ENCODE measurements around the gene IFT20. TPM values are rescaled to one million over a fixed set of nuclear protein-coding genes. Genes with fewer than 3 reads are reported as not detected.

Gene IFT20
- total RNA-seq, 1 donor from 2014 or later, result 23.6 TPM

- intact Hi-C loops (cut with micrococcal nuclease), result loop anchor here (5.0 to 10.0 kb wide), 3 partner anchors 111 to 1043 kb away; partner anchors contain the start of genes NUFIP2 and WSB1
These were observed 2.9 kb upstream of the IFT20 start for GRCh38 chr17:28338056-28338768.

GRCh38 chr17:28335959-28336871, 943 bp upstream of the IFT20 start:
- intact Hi-C loops (cut with micrococcal nuclease), result loop anchor here (1.0 to 10.0 kb wide), 14 partner anchors 17 to 1041 kb away; partner anchors contain the start of genes BLTP2, NUFIP2, POLDIP2 and PROCA1

- intact Hi-C loops (cut with micrococcal nuclease), result loop anchor here (1.0 to 10.0 kb wide), 14 partner anchors 15 to 1040 kb away; partner anchors contain the start of genes BLTP2, NUFIP2, POLDIP2 and PROCA1
These were observed 539 bp downstream of the IFT20 start for GRCh38 chr17:28334666-28335200.

- intact Hi-C loops (cut with micrococcal nuclease), result loop anchor here (2.0 to 10.0 kb wide), 3 partner anchors 55 to 1039 kb away; partner anchors contain the start of genes NUFIP2 and WSB1
These were observed 1.1 kb downstream of the IFT20 start for GRCh38 chr17:28334171-28334570.

- intact Hi-C loops (cut with micrococcal nuclease), result loop anchor here (10.0 kb wide), 2 partner anchors 962 to 1038 kb away; partner anchors contain the start of genes NUFIP2 and WSB1
These were observed 2.1 kb downstream of the IFT20 start for GRCh38 chr17:28333083-28333746.

GRCh38 chr17:28331891-28332420, 3.3 kb downstream of the IFT20 start:
- intact Hi-C loops (cut with micrococcal nuclease), result loop anchor here (10.0 kb wide), 2 partner anchors 963 to 1037 kb away; partner anchors contain the start of genes NUFIP2 and WSB1

GRCh38 chr17:28330671-28331070, 4.6 kb downstream of the IFT20 start:
- intact Hi-C loops (cut with micrococcal nuclease), result loop anchor here (10.0 kb wide), 2 partner anchors 964 to 1036 kb away; partner anchors contain the start of genes NUFIP2 and WSB1

GRCh38 chr17:28328325-28328724, 6.9 kb downstream of the IFT20 start:
- intact Hi-C loops (cut with micrococcal nuclease), result no loop called here

- intact Hi-C loops (cut with micrococcal nuclease), result no loop called here
These were observed 7.6 kb downstream of the IFT20 start for GRCh38 chr17:28327709-28328108.

- intact Hi-C loops (cut with micrococcal nuclease), result no loop called here
These were observed 8.2 kb downstream of the IFT20 start for GRCh38 chr17:28327031-28327607.

- intact Hi-C loops (cut with micrococcal nuclease), result no loop called here
These were observed 9.2 kb downstream of the IFT20 start for GRCh38 chr17:28326114-28326513.

GRCh38 chr17:28325211-28325610, 10.1 kb downstream of the IFT20 start:
- intact Hi-C loops (cut with micrococcal nuclease), result no loop called here

GRCh38 chr17:28324781-28325180, 10.5 kb downstream of the IFT20 start:
- intact Hi-C loops (cut with micrococcal nuclease), result no loop called here

GRCh38 chr17:28324267-28324745, 11.0 kb downstream of the IFT20 start:
- intact Hi-C loops (cut with micrococcal nuclease), result no loop called here

- intact Hi-C loops (cut with micrococcal nuclease), result no loop called here
These were observed 14.8 kb downstream of the IFT20 start for GRCh38 chr17:28320215-28321061.

- intact Hi-C loops (cut with micrococcal nuclease), result loop anchor here (1.0 to 5.0 kb wide), 8 partner anchors 16 to 511 kb away; partner anchors contain the start of genes IFT20, POLDIP2, SARM1 and SPAG5
These were observed 15.7 kb downstream of the IFT20 start for GRCh38 chr17:28319598-28319935.

GRCh38 chr17:28318759-28319597, 16.3 kb downstream of the IFT20 start, which contains the start of gene TMEM97:
TMEM97 (plus strand) TSS chr17:28319200; CDS start chr17:28319240, 40 bp downstream.
- intact Hi-C loops (cut with micrococcal nuclease), result loop anchor here (1.0 to 5.0 kb wide), 10 partner anchors 16 to 510 kb away; partner anchors contain the start of genes IFT20, LYRM9, POLDIP2 and SARM1
